Thymus (tissue), 11 donors: ENCODE results near the gene NPDC1. TPM values are rescaled to one million over a fixed set of nuclear protein-coding genes. Genes with fewer than 3 reads are reported as not detected.

Source experiments
- DNase-seq, 9 donors: peaks; one replicate each; pipeline ENCODE4 v3.0.0-alpha.2; 2013; ENCODE audit warnings: low spot score in 9 of 9, low read depth in 6 of 9, missing footprints in 1 of 9
- H3K27ac ChIP-seq, 2 donors: one replicate each; pipeline ENCODE4 v1.5.1; 2013; ENCODE audit warnings: control low read depth in 1 of 2, low read depth in 1 of 2, low read length in 1 of 2, mild to moderate bottlenecking in 1 of 2, moderate library complexity in 1 of 2
- H3K27me3 ChIP-seq, 2 donors: one replicate each; pipeline ENCODE4 v1.5.1; 2013; ENCODE audit warnings: low read length in 1 of 2; ENCODE audit not compliant: control insufficient read depth in 2 of 2, insufficient read depth in 1 of 2
- H3K36me3 ChIP-seq, 2 donors: one replicate each; pipeline ENCODE4 v1.5.1; 2013; ENCODE audit warnings: low read length in 1 of 2, mild to moderate bottlenecking in 1 of 2, moderate library complexity in 1 of 2; ENCODE audit not compliant: control insufficient read depth in 2 of 2, insufficient read depth in 2 of 2
- H3K4me1 ChIP-seq, 2 donors: one replicate each; pipeline ENCODE4 v1.5.1; 2013; ENCODE audit warnings: low read length in 2 of 2; ENCODE audit not compliant: control insufficient read depth in 2 of 2, insufficient read depth in 2 of 2
- H3K4me3 ChIP-seq, 2 donors: one replicate each; pipeline ENCODE4 v1.5.1; 2013; ENCODE audit warnings: low read length in 2 of 2, control low read depth in 1 of 2, mild to moderate bottlenecking in 1 of 2
- H3K9me3 ChIP-seq, 2 donors: one replicate each; pipeline ENCODE4 v1.5.1; 2013; ENCODE audit warnings: low read length in 1 of 2, mild to moderate bottlenecking in 1 of 2; ENCODE audit not compliant: control insufficient read depth in 2 of 2, insufficient read depth in 1 of 2
- WGBS: extraction: QIAGEN DNeasy Blood & Tissue Kit; methylation state at CpG from one replicate; pipeline ENCODE4 v1.1.7; 2013; 5-methylcytosine and 5-hydroxymethylcytosine counted together
- polyA plus RNA-seq: library from polyadenylated mRNA; stranded (reverse); fragments of 200-250 nt; gene quantifications from one replicate; pipeline ENCODE4 v1.2.3, GENCODE V29; 2013
- total RNA-seq: library from RNA; stranded (reverse); fragments of 120-200 nt; gene quantifications from one replicate; pipeline ENCODE4 v1.2.4, GENCODE V29; 2013
- donor health status: healthy.

NPDC1 gene
- total and polyA plus RNA-seq, 2 donors: 4.8 to 71.1 TPM

DNA sequence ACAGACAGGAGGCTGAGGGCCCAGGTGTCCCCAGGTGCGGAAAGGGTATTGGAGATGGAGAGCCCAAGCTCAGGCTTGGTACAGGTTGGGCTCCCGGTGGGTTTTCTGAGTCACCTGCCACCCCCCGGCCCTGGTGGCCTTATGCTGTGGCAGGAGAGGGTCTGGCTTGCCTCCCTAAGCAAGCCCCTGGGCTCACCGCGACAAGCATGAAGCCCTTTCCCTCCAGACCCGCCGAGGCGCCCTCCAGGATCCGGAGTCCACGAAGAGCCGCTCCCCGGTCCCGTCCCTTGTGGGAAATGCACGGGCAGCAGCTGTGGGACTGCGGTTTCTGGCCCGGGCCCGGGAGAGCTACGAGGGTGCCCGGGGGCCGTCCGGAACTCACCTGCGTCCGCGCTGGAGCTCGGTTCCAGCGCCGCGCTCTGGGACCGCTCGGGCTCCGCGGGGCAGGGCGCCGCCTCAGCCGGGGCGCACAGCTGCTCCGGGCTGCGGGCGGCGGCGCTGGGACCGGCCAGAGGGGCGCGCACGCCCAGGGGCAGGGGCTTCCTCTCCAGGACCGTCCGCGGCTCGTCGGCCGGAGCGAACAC lies 23.6 kb upstream of the NPDC1 start:
- DNase-seq: no peak
- no peak overlapping the region for H3K27ac ChIP-seq
- peaks cover 0 to 6% of the 10 kb centered on the region in 2 donors for H3K36me3 ChIP-seq
- H3K9me3 ChIP-seq: no peaks in the 10 kb centered on the region
- peaks cover 24 to 31% of the 10 kb centered on the region in 2 donors for H3K4me1 ChIP-seq
- peaks cover 10 to 32% of the 10 kb centered on the region in 2 donors for H3K27me3 ChIP-seq
- H3K4me3 ChIP-seq: peak overlapping the region; percentile 34 to 57
- WGBS: 7% methylated on average over 52 of the region's 52 CpGs

DNA sequence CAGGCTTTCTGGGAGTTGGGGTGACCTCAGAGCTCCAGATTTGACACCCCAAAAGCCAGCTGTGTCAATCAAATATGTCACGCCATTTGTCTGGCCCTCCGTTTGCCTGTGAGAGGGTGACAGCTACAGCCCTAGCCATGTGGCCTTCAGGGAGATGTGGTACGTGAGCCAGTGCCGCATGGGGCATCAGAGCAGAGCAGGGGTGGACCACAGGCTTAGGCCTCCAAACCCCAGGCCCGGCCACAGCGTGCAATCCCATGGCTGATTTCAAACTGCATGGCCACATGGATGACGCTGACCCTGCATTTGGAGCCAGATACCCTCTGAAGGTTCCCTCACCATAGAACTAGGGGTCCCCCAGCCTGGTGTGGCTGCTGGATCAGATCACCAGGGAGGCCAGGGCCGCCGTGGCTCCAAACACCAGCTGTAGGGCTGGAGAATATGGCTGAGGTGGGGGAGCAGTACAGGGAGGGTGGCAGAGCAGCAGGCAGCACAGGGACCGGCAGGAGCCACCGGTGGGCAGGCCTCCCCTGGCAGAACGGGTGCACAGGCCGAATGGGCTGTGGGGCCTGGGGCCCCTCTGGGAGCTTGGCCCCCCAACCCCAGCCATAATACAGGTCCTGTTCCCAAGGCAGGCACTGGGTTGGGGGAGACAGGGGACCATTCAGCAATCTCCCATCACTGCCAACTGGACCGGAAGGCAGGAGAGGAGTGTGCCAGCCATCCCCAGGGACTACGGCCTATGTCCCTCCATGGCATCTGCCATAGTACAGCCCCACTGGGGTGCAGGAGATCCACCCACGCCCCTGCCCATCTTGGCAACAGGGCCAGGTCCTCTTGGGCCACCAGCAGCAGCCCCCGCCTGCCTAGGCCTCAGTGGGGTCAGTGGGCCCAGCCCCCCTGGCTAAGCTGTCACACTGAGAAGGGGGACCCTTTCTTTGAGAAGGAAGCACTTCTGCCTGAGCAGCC lies 22.8 kb upstream of the NPDC1 start:
- 97% methylated on average over 17 of the region's 17 CpGs for WGBS
- H3K27me3 ChIP-seq: peaks cover 10 to 29% of the 10 kb centered on the region in 2 donors
- peaks cover 0 to 8% of the 10 kb centered on the region in 2 donors for H3K36me3 ChIP-seq
- no peak for DNase-seq
- H3K4me3 ChIP-seq: peak overlapping the region in 1 of 2 donors; percentile 34
- H3K9me3 ChIP-seq: no peaks in the 10 kb centered on the region
- H3K4me1 ChIP-seq: peaks cover 24 to 31% of the 10 kb centered on the region in 2 donors
- no peak overlapping the region for H3K27ac ChIP-seq

DNA sequence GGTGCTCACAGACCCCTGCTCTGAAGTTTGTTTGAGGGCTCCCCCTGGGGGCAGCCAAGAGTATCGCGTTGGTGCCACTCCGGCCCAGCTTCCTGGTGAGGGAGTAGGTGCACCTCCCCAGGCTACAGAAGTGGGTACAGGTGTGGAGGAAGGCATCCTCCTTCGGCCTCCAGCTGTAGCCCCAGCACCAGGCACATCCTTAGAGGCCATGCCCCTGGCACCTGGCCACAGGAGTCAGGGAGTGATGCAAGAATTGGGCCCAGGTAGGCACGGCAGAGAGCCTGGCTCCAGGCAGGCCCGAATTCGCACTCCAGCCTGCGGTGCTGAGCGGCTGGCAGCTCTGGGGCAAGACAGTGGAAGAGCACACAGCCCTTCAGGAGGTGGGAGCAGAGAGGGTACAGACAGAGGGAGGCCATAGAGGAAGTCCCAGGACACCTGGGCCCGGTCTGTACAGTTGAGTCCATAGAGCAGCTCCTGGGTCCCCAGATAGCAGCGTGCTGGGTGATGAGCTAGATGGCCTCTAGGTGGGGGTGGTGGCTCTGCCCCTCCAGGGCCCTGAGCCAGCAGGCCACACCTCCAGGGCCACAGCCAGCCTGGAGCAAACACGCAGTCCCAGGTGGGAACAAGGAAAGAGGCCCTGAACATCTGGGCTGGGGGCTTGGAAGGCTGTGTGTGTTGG lies 22.0 kb upstream of the NPDC1 start:
- no peak overlapping the region for H3K4me3 ChIP-seq
- H3K27ac ChIP-seq: no peak overlapping the region
- peak; percentile 58 to 90 (median 77) for DNase-seq
- H3K27me3 ChIP-seq: peaks cover 10 to 24% of the 10 kb centered on the region in 2 donors
- H3K4me1 ChIP-seq: peaks cover 24 to 31% of the 10 kb centered on the region in 2 donors
- 60% methylated on average over 12 of the region's 12 CpGs for WGBS
- H3K9me3 ChIP-seq: no peaks in the 10 kb centered on the region
- peaks cover 0 to 8% of the 10 kb centered on the region in 2 donors for H3K36me3 ChIP-seq

DNA sequence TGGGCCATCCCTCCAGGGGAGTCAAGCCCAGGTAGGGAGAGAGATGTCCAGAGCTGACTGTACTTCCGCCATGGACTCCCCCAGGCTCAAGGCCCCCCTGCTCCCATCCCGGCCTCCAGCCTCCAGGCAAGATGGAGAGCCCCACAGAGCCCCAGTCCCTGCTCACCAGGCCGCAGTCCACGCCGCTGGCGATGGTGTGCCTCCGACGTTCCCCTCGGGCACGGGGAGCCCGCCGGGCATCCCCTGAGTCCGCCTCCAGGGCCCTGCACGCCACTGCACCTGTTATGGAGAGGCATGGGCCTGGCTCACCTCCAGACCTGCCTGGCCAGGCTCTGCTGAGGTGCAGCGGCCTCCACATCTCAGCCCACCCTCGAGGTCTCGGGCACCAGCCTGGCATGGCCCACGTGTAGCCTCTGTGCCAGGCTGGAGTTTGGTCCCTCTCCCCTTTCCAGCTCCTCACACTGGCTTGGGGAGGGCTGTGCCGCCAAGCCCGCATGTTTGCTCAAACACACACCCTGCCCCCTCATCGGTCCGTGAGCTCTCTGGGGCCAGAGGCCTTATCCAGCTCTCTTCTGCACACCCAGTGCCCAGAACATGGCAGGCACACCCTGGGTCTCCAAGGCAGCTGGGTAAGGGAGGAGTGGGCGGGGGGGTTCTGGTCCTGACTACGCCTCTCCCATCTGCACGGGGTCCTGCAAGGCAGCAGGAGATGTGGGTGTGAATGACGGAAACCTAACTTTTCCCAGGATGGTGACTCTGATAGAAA lies 20.3 kb upstream of the NPDC1 start:
- WGBS: 98% methylated on average over 26 of the region's 26 CpGs
- H3K4me1 ChIP-seq: peaks cover 24 to 28% of the 10 kb centered on the region in 2 donors
- no peak for DNase-seq

DNA sequence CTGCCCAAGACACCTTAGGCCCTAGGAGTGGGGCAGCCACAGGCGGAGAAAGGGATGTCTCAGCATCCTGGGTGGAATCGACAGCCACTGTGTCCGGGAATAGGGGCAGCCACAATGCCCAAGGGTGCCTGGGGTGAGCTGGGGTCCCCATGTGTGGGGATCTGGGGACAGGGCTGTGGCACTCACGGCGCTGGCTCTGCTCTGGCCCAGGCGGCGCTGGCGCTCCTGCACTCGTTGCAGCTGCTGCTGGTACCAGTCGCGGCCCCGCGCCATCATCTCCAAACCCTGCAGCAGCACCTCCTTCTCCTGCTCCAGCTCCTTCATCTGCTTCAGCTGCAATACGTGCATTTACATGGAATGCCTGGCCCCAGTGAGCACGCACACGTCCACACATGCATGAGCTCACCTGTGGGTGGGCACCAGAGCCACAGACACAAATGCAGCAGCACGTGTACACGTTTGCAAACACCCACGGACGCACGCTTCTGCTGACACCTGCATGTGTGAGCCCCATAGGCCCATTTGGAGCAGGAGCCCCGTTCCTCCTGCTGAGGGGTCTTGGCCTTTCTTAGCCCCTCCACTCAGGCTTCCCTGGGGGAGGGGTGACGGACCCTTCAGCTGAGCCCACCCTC lies 19.5 kb upstream of the NPDC1 start:
- WGBS: 94% methylated on average over 23 of the region's 23 CpGs
- H3K4me1 ChIP-seq: peaks cover 17 to 20% of the 10 kb centered on the region in 2 donors
- peaks cover 0 to 8% of the 10 kb centered on the region in 2 donors for H3K36me3 ChIP-seq
- no peak for DNase-seq
- no peak overlapping the region for H3K27ac ChIP-seq
- no peak overlapping the region for H3K4me3 ChIP-seq
- H3K9me3 ChIP-seq: no peaks in the 10 kb centered on the region
- H3K27me3 ChIP-seq: peaks cover 10 to 14% of the 10 kb centered on the region in 2 donors

More for the DNA sequence above, 20.3 kb upstream of the NPDC1 start:
- Histone ChIP-seq H3K27me3 (peaks cover 10 to 20% of the 10 kb centered on the region in 2 donors), H3K27ac (no peak overlapping the region), H3K4me3 (no peak overlapping the region), H3K9me3 (no peaks in the 10 kb centered on the region), H3K36me3 (peaks cover 0 to 8% of the 10 kb centered on the region in 2 donors)

DNA sequence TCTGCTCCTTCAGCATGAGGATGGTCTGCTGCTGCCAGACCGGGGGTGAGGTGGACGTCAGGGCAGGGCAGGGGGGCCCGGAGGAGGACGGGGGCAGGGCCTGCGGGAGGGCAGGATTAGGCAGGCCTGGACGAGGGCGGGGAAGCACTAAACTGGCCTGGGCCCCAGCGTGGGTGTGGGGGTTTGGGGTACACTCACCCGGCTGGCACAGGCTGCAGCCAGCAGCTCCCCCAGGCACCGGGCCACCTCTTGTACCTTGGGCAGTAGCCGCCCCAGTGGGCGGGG lies 18.8 kb upstream of the NPDC1 start:
- peaks cover 10 to 14% of the 10 kb centered on the region in 2 donors for H3K27me3 ChIP-seq
- peaks cover 14 to 20% of the 10 kb centered on the region in 2 donors for H3K4me1 ChIP-seq
- 96% methylated on average over 12 of the region's 12 CpGs for WGBS
- H3K36me3 ChIP-seq: peaks cover 0 to 8% of the 10 kb centered on the region in 2 donors
- no peak overlapping the region for H3K27ac ChIP-seq
- no peak for DNase-seq
- H3K4me3 ChIP-seq: no peak overlapping the region
- no peaks in the 10 kb centered on the region for H3K9me3 ChIP-seq

DNA sequence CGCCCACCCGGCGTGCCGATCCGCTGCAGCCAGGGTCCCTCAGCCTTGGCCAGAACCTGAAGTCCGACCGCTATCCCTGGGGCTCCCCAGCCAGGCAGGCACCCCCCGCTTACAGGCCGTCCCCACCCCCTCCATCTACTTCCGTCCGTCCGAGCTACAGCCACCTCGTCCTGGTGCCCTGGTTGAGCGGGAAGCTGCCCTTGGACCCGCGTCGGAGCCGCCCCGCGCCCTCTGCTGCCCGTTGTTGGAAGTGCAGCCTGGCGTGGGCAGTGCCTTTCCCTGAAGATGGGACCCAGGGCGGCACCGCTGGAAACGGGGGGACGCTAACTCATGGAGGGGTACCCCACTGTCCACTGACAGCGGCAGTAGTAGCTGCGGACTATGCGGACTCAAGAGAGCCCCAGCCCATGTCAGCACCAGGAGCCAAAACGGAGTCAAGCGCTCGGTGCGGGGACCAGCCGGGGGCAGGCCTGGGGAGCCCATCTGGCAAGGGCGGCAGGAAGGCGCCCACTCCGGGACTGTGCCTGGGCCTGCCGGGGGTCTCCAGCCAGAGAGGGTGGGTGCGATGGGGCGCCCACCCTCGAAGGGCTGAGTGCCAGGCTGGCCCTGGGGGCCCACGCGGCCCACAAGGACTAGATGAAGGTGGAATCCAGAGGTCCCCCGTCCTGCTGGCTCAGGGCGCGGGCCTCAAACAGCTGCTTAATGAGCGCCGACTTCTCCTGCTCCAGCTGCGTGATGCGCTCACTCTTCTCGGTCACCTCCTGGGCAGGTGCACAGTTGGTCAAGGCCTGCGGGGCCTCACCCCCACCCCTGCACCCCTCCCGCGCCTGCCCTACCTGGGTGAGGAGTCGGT lies 18.3 kb upstream of the NPDC1 start:
- H3K4me1 ChIP-seq: peaks cover 8 to 16% of the 10 kb centered on the region in 2 donors
- no peaks in the 10 kb centered on the region for H3K9me3 ChIP-seq
- H3K27ac ChIP-seq: no peak overlapping the region
- peaks cover 0 to 8% of the 10 kb centered on the region in 2 donors for H3K36me3 ChIP-seq
- WGBS: 68% methylated on average over 55 of the region's 55 CpGs
- H3K27me3 ChIP-seq: peaks cover 5 to 9% of the 10 kb centered on the region in 2 donors
- H3K4me3 ChIP-seq: no peak overlapping the region
- peak in 2 of 9 donors; percentile 40 to 49 for DNase-seq
